H1 (cell line): Measurements from ENCODE around the gene CTNNA3. TPM values are rescaled to one million over a fixed set of nuclear protein-coding genes. Genes with fewer than 3 reads are reported as not detected.

Experiments
- BACH1 ChIP-seq: IDR thresholded peaks from 2 replicates; pipeline ENCODE4 v1.6.1; 2012; ENCODE audit warnings: low read length, improper control_type of control experiment
- BCL11A ChIP-seq, 2 experiments: IDR thresholded peaks; one replicate each; pipeline ENCODE4 v1.6.1; 2011; ENCODE audit warnings: low read depth in 2 of 2, low read length in 2 of 2, mild to moderate bottlenecking in 2 of 2
- CHD7 ChIP-seq: fragments of 300-600 bp; sonication (generic); IDR thresholded peaks from 2 replicates; pipeline ENCODE4 v1.7.1; 2012; ENCODE audit warnings: low read length, moderate library complexity, mild to moderate bottlenecking, inconsistent platforms; ENCODE audit not compliant: insufficient replicate concordance
- GTF2F1 ChIP-seq: IDR thresholded peaks from 2 replicates; pipeline ENCODE4 v1.6.1; 2012; ENCODE audit warnings: low read depth, low read length, improper control_type of control experiment, borderline replicate concordance
- SP2 ChIP-seq: IDR thresholded peaks from 2 replicates; pipeline ENCODE4 v1.6.1; 2012; ENCODE audit warnings: mild to moderate bottlenecking, low read length, inconsistent platforms
- polyA plus RNA-seq, 7 experiments: library from polyadenylated mRNA; depleted of rRNA in 3 of 7; stranded (reverse) in 5 of 7; unstranded in 2 of 7; fragments of >200 nt in 5 of 7; fragments of 200-250 nt in 2 of 7; gene quantifications; 1 replicate in 5 of 7; 2 replicates in 1 of 7; 4 replicates in 1 of 7; pipeline versions ENCODE4 v1.2.1 to v1.2.3, GENCODE V29; 2011 to 2013; ENCODE audit warnings: missing spikeins in 2 of 7, mixed read lengths in 2 of 7
- total RNA-seq: library from RNA; stranded (reverse); fragmentation: NEBNext Ultra II Directional; extraction: Animal tissue kit (Norgen Biotek cat#: 25700); gene quantifications from 2 replicates; pipeline ENCODE4 v1.2.1, GENCODE V29; 2021
- TF ChIP-seq, protein P1 (sequence below): IDR thresholded peaks from 2 replicates; pipeline ENCODE4 v1.6.1; 2012; ENCODE audit warnings: low read length, inconsistent platforms
- TF ChIP-seq, protein P2 (sequence below): IDR thresholded peaks from 2 replicates; pipeline ENCODE4 v1.6.1; 2011; ENCODE audit warnings: low read length, improper control_type of control experiment

CTNNA3 gene
- total and polyA plus RNA-seq, 2 of the 8 experiments (the other 6 are each of a cell fraction or from before 2014, with no cell fraction given), result 1.3 to 1.5 TPM

DNA sequence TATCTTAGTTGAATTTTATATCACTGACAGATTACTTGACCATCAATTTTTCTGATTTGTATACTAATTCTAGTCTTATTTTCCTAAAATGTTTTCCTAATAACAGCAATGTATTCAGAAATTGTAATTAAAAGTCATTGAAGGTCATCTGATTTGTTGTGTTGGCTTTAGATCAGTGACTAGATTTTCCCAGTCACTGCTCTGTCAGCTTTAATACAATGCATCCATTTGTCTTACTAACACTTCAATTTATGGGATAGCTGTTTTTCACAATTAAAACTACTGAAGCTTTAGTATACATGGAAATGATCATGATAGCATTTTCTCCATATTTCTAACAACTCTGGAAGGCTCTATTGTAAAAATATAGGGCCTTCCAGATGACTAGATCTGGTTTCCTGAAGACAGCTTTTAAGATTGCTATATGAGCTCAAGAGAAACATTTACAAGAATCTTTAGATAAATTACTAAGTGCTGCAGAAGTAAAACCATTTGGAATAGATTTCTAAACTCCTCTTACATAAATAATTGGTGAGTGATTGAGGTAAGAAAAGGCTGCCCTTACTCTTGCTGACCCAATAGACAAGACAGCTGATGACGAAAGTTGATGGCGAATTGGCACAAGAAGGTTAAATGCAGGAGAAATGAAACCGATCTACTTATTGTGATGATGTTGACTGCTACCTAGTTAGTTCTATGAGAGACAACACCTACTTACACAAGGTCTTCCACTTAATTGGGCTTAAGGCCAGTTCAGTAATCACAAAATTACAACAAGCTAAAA, 696.0 kb downstream of the CTNNA3 start (continued):
- TF ChIP-seq CHD7 (no peak), GTF2F1 (no peak), BCL11A (IDR thresholded peaks at IDR 0.05; ENCODE audit: low read depth in 2 of 2, low read length in 2 of 2) (no peak), BACH1 (no peak), SP2 (no peak)
- TF ChIP-seq, protein P1, sequence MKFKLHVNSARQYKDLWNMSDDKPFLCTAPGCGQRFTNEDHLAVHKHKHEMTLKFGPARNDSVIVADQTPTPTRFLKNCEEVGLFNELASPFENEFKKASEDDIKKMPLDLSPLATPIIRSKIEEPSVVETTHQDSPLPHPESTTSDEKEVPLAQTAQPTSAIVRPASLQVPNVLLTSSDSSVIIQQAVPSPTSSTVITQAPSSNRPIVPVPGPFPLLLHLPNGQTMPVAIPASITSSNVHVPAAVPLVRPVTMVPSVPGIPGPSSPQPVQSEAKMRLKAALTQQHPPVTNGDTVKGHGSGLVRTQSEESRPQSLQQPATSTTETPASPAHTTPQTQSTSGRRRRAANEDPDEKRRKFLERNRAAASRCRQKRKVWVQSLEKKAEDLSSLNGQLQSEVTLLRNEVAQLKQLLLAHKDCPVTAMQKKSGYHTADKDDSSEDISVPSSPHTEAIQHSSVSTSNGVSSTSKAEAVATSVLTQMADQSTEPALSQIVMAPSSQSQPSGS, result no peak
- TF ChIP-seq, protein P2, sequence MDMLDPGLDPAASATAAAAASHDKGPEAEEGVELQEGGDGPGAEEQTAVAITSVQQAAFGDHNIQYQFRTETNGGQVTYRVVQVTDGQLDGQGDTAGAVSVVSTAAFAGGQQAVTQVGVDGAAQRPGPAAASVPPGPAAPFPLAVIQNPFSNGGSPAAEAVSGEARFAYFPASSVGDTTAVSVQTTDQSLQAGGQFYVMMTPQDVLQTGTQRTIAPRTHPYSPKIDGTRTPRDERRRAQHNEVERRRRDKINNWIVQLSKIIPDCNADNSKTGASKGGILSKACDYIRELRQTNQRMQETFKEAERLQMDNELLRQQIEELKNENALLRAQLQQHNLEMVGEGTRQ, result no peak
